Lung (tissue), 12 donors: Measurements from ENCODE around the gene FNBP1L. TPM values are rescaled to one million over a fixed set of nuclear protein-coding genes. Genes with fewer than 3 reads are reported as not detected.

ENCODE experiments used
- ATAC-seq: fragments of 200-7000 bp; cut with Tn5 transposase; one replicate; pipeline ENCODE4 v1.9.1; 2020; ENCODE audit warnings: moderate number of reproducible peaks; ENCODE audit not compliant: insufficient read depth, low FRiP score
- DNase-seq, 3 donors: peaks; one replicate each; pipeline ENCODE4 v3.0.0-alpha.2; 2013 to 2017
- H3K27ac ChIP-seq, 2 donors: one replicate each; pipeline ENCODE4 v1.5.1; 2013; ENCODE audit warnings: mild to moderate bottlenecking in 2 of 2, moderate library complexity in 2 of 2, control low read depth in 1 of 2, inconsistent platforms in 1 of 2, low read depth in 1 of 2, low read length in 1 of 2
- H3K27me3 ChIP-seq, 3 donors: one replicate each; pipeline ENCODE4 v1.5.1; 2013; ENCODE audit warnings: low read length in 2 of 3; ENCODE audit not compliant: control insufficient read depth in 3 of 3, insufficient read depth in 3 of 3
- H3K36me3 ChIP-seq, 4 donors: one replicate each; pipeline ENCODE4 v1.5.1; 2013; ENCODE audit warnings: low read length in 4 of 4, mild to moderate bottlenecking in 1 of 4, moderate library complexity in 1 of 4; ENCODE audit not compliant: control insufficient read depth in 4 of 4, insufficient read depth in 4 of 4
- H3K4me1 ChIP-seq, 5 donors: one replicate each; pipeline ENCODE4 v1.5.1; 2013; ENCODE audit warnings: low read length in 5 of 5, mild to moderate bottlenecking in 2 of 5, moderate library complexity in 1 of 5; ENCODE audit not compliant: control insufficient read depth in 5 of 5, insufficient read depth in 5 of 5
- H3K4me3 ChIP-seq: one replicate; pipeline ENCODE4 v1.5.1; 2013; ENCODE audit warnings: mild to moderate bottlenecking, control low read depth, moderate library complexity
- H3K9ac ChIP-seq, 2 donors: one replicate each; pipeline ENCODE4 v1.5.1; 2013; ENCODE audit warnings: low read length in 2 of 2, control low read depth in 1 of 2; ENCODE audit not compliant: insufficient read depth in 1 of 2
- H3K9me3 ChIP-seq, 4 donors: one replicate each; pipeline ENCODE4 v1.5.1; 2013; ENCODE audit warnings: low read length in 3 of 4, mild to moderate bottlenecking in 1 of 4, moderate library complexity in 1 of 4; ENCODE audit not compliant: control insufficient read depth in 4 of 4, insufficient read depth in 3 of 4
- CTCF ChIP-seq: IDR thresholded peaks from 2 replicates; pipeline ENCODE4 v1.5.1; 2012; ENCODE audit warnings: mild to moderate bottlenecking; ENCODE audit errors: control extremely low read depth, extremely low read depth
- WGBS, 2 donors: extraction: QIAGEN DNeasy Blood & Tissue Kit; methylation state at CpG; one replicate each; pipeline ENCODE4 v1.1.7; 2013; 5-methylcytosine and 5-hydroxymethylcytosine counted together
- polyA plus RNA-seq, 2 donors: library from polyadenylated mRNA; stranded (reverse); fragments of 200-250 nt; gene quantifications; one replicate each; pipeline ENCODE4 v1.2.1, GENCODE V29; 2013
- total RNA-seq, 2 donors: library from RNA; depleted of rRNA in 1 of 2; stranded (reverse); fragments of >200 nt in 1 of 2; gene quantifications; one replicate each; pipeline ENCODE4 v1.2.1, GENCODE V29; 2014 to 2021
- donor health status: control.
- donor health status: control.
- donor health status: Bipolar disorder and iron deficiency.
- donor health status: healthy.
- donor health status: DM: yes; HTN: yes; CAD: no.

Gene FNBP1L
- total and polyA plus RNA-seq, 4 donors: 15.1 to 119 (median 26.3) TPM

- TF ChIP-seq CTCF: no peak
- no peak overlapping the region for H3K27ac ChIP-seq
- H3K36me3 ChIP-seq: peaks cover 0 to 40% (median 9%) of the 10 kb centered on the region in 4 donors
- H3K4me1 ChIP-seq: peaks cover 3 to 12% (median 4%) of the 10 kb centered on the region in 5 donors
- H3K9ac ChIP-seq: no peak overlapping the region
- H3K4me3 ChIP-seq: no peak overlapping the region
- WGBS, 2 donors: 94 to 96% methylated on average over 7 of the region's 7 CpGs
- no peaks in the 10 kb centered on the region for H3K27me3 ChIP-seq
- DNase-seq: no peak
- H3K9me3 ChIP-seq: no peaks in the 10 kb centered on the region
- no peak for ATAC-seq
These were observed 126.6 kb downstream of the FNBP1L start for GRCh38 chr1:93574511-93574910.

DNA sequence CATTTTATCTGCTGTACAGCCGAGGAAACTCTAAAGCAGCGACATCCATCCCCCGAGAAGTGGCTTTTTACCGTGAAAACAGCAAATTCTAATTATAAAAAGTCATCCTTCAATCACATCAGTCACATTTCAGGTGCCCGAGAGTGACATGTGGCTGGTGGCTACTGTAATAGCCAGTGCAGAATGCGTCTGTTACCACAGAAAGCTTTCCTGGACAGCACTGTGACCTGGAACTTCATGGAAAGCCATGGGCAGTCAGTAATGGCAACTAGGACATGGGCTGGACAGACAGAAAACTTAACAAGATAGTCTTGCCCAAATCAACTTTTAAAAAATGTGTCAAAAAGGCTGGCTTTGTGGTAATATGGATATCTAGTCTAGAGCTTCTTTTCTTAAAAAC, 127.1 kb downstream of the FNBP1L start:
- WGBS, 2 donors: 93% methylated on average over 6 of the region's 6 CpGs

DNA sequence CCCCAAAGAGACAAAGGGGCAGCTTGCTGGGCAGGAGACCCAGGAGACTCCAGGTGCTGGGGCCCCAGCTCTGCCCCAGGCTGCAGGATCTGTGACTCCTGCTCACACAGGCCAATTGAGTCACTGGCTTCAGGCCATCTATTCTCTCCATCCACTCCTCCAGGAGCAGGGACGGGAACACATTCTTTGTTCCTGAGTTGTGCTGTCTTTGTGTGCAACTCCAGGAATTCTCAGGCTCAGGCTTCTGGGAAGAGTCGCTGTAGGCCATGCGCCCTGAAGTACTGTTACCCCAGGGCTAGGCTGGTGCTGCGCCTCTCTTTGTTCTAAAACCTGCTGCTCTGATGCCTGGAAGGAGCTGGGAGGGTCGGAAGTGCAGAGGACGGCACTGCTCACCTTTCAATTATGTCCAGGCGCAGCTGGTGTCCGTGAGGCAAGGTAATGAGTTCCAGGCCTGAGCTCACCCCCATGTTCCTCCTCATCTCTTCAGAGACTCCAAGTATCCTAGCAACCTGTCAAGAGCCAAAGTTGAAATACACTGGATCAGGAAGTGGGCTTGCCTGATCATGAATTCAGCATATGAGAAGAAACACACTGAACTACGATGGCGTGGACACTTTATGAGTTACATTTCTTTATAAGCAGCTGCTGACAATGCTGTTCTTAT, 127.8 kb downstream of the FNBP1L start:
- TF ChIP-seq CTCF: no peak
- Histone ChIP-seq H3K36me3 (peaks cover 0 to 33% (median 6%) of the 10 kb centered on the region in 4 donors), H3K27ac (no peak overlapping the region), H3K4me1 (peaks cover 4 to 12% (median 6%) of the 10 kb centered on the region in 5 donors), H3K9ac (no peak overlapping the region), H3K9me3 (no peaks in the 10 kb centered on the region), H3K27me3 (no peaks in the 10 kb centered on the region), H3K4me3 (no peak overlapping the region)
- 91 to 92% methylated on average over 10 of the region's 10 CpGs for WGBS, 2 donors
- ATAC-seq (no peak), DNase-seq (no peak)

More for the DNA sequence above, 127.1 kb downstream of the FNBP1L start:
- DNase-seq (no peak), ATAC-seq (no peak)
- Histone ChIP-seq H3K27ac (no peak overlapping the region), H3K4me1 (peaks cover 4 to 12% (median 5%) of the 10 kb centered on the region in 5 donors), H3K9ac (no peak overlapping the region), H3K9me3 (no peaks in the 10 kb centered on the region), H3K36me3 (peaks cover 0 to 38% (median 9%) of the 10 kb centered on the region in 4 donors), H3K27me3 (no peaks in the 10 kb centered on the region), H3K4me3 (no peak overlapping the region)
- no peak for TF ChIP-seq CTCF

- peaks cover 0 to 33% (median 6%) of the 10 kb centered on the region in 4 donors for H3K36me3 ChIP-seq
- no peaks in the 10 kb centered on the region for H3K9me3 ChIP-seq
- ATAC-seq (no peak), DNase-seq (peak; percentile 72 to 87 (median 82))
- 73 to 93% methylated on average over 9 of the region's 9 CpGs for WGBS, 2 donors
- no peaks in the 10 kb centered on the region for H3K27me3 ChIP-seq
- H3K4me3 ChIP-seq: no peak overlapping the region
- H3K9ac ChIP-seq: no peak overlapping the region
- no peak overlapping the region for H3K27ac ChIP-seq
- H3K4me1 ChIP-seq: peaks cover 4 to 12% (median 6%) of the 10 kb centered on the region in 5 donors
- TF ChIP-seq CTCF: no peak
These were observed 128.4 kb downstream of the FNBP1L start for GRCh38 chr1:93576346-93576745.
